K562 (cell line): ENCODE measurements around the gene CERCAM. TPM values are rescaled to one million over a fixed set of nuclear protein-coding genes. Genes with fewer than 3 reads are reported as not detected.

Experiments used
- ELF2 ChIP-seq: fragments of 250-450 bp; sonication (Bioruptor Pico); IDR thresholded peaks from 2 replicates; pipeline ENCODE4 v1.5.0; 2021; ENCODE audit warnings: mild to moderate bottlenecking
- ETV1 ChIP-seq: fragments of 450-650 bp; conservative IDR thresholded peaks from 2 replicates; pipeline ENCODE4 v1.6.1; 2016; ENCODE audit warnings: missing genetic modification characterization, control low read depth, low read depth, missing compliant biosample characterization
- HMG20A ChIP-seq: fragments of 450-650 bp; formaldehyde crosslinking; conservative IDR thresholded peaks from 2 replicates; pipeline ENCODE4 v1.4.0; 2020; ENCODE audit warnings: mild to moderate bottlenecking, mixed read lengths
- JUNB ChIP-seq: fragments of 450-650 bp; formaldehyde crosslinking; conservative IDR thresholded peaks from 2 replicates; pipeline ENCODE4 v1.4.0; 2020; ENCODE audit warnings: mild to moderate bottlenecking
- KDM1A ChIP-seq, 2 experiments: fragments of 450-650 bp; IDR thresholded peaks; 2 replicates each; pipeline ENCODE4 v1.6.1; 2016; ENCODE audit warnings: mild to moderate bottlenecking in 2 of 2
- MECOM ChIP-seq: fragments of 250-450 bp; sonication (Bioruptor Pico); IDR thresholded peaks from 2 replicates; pipeline ENCODE4 v1.8.0; 2022; ENCODE audit warnings: inconsistent platforms
- NCOA2 ChIP-seq, 2 experiments: fragments of 450-650 bp; IDR thresholded peaks; 2 replicates each; pipeline ENCODE4 v1.6.1; 2018; ENCODE audit warnings: mild to moderate bottlenecking in 2 of 2, moderate library complexity in 1 of 2; ENCODE audit not compliant: partially characterized antibody in 2 of 2
- RFX1 ChIP-seq: fragments of 450-650 bp; IDR thresholded peaks from 2 replicates; pipeline ENCODE4 v1.6.1; 2016; ENCODE audit warnings: mild to moderate bottlenecking, moderate library complexity
- SAFB ChIP-seq: fragments of 200-400 bp; formaldehyde crosslinking; IDR thresholded peaks from 2 replicates; pipeline ENCODE4 v1.6.1; 2017; ENCODE audit warnings: low read depth, low read length, borderline replicate concordance
- SMAD3 ChIP-seq: fragments of 450-650 bp; formaldehyde crosslinking; conservative IDR thresholded peaks from 2 replicates; pipeline ENCODE4 v1.4.0; 2020; ENCODE audit warnings: mild to moderate bottlenecking
- TRIM28 ChIP-seq: fragments of 450-650 bp; IDR thresholded peaks from 2 replicates; pipeline ENCODE4 v1.6.1; 2017
- XRCC4 ChIP-seq: IDR thresholded peaks from one replicate; pipeline ENCODE4 v1.6.1; 2011; ENCODE audit not compliant: insufficient read depth, insufficient read length; ENCODE audit errors: extremely low read depth
- ZNF174 ChIP-seq: fragments of 250-450 bp; sonication (Bioruptor Pico); IDR thresholded peaks from 2 replicates; pipeline ENCODE4 v1.4.0; 2020; ENCODE audit warnings: mild to moderate bottlenecking
- ZNF3 ChIP-seq: fragments of 250-450 bp; sonication (Bioruptor Pico); IDR thresholded peaks from 2 replicates; pipeline ENCODE4 v1.5.0; 2021; ENCODE audit warnings: mild to moderate bottlenecking, moderate library complexity
- ZNF444 ChIP-seq: fragments of 250-450 bp; sonication (Bioruptor Pico); IDR thresholded peaks from 2 replicates; pipeline ENCODE4 v1.4.0; 2020; ENCODE audit warnings: mild to moderate bottlenecking, moderate library complexity
- ZNF695 ChIP-seq: fragments of 450-650 bp; formaldehyde crosslinking; IDR thresholded peaks from 2 replicates; pipeline ENCODE4 v1.4.0; 2020; ENCODE audit warnings: mild to moderate bottlenecking, moderate library complexity
- polyA plus RNA-seq, 8 experiments: library from polyadenylated mRNA; depleted of rRNA in 4 of 8; stranded (reverse) in 5 of 8; unstranded in 3 of 8; fragments of >200 nt; fragmentation: Nextera tagmentation in 2 of 8; fragmentation: Illumina TruSeq in 1 of 8; extraction: Ambion mirVana in 2 of 8; extraction: Trizol in 1 of 8; gene quantifications; 2 replicates each; pipeline versions ENCODE4 v1.2.1 to v1.2.3, GENCODE V29; 2011 to 2014; ENCODE audit warnings: inconsistent platforms in 1 of 8, missing spikeins in 1 of 8
- total RNA-seq, 7 experiments: library from RNA; depleted of rRNA in 6 of 7; stranded (reverse); fragments of >200 nt in 6 of 7; fragmentation: Illumina TruSeq in 2 of 7; extraction: Trizol in 2 of 7; gene quantifications; 2 replicates each; pipeline versions ENCODE4 v1.2.1 to v1.2.3, GENCODE V29; 2011 to 2021; ENCODE audit warnings: low replicate concordance in 1 of 7
- TF ChIP-seq, protein P1 (sequence below), 2 experiments: fragments of 450-650 bp; IDR thresholded peaks; 2 replicates each; pipeline ENCODE4 v1.6.1; 2016; ENCODE audit warnings: mild to moderate bottlenecking in 2 of 2, borderline replicate concordance in 1 of 2, low read depth in 1 of 2, moderate library complexity in 1 of 2
- TF ChIP-seq, protein P2 (sequence below), 3 experiments: IDR thresholded peaks in 2 of 3; conservative IDR thresholded peaks in 1 of 3; 2 replicates each; pipeline ENCODE4 v1.5.1; 2011 to 2012; ENCODE audit warnings: low read length in 3 of 3, mild to moderate bottlenecking in 3 of 3, control low read depth in 2 of 3, improper control_type of control experiment in 1 of 3, inconsistent platforms in 1 of 3, low read depth in 1 of 3, mixed read lengths in 1 of 3, moderate library complexity in 1 of 3; ENCODE audit not compliant: insufficient read depth in 2 of 3

The CERCAM gene
- total and polyA plus RNA-seq, 9 of the 15 experiments (the other 6 are each of a cell fraction or from before 2014, with no cell fraction given): 0.75 to 24.0 (median 18.0) TPM

DNA sequence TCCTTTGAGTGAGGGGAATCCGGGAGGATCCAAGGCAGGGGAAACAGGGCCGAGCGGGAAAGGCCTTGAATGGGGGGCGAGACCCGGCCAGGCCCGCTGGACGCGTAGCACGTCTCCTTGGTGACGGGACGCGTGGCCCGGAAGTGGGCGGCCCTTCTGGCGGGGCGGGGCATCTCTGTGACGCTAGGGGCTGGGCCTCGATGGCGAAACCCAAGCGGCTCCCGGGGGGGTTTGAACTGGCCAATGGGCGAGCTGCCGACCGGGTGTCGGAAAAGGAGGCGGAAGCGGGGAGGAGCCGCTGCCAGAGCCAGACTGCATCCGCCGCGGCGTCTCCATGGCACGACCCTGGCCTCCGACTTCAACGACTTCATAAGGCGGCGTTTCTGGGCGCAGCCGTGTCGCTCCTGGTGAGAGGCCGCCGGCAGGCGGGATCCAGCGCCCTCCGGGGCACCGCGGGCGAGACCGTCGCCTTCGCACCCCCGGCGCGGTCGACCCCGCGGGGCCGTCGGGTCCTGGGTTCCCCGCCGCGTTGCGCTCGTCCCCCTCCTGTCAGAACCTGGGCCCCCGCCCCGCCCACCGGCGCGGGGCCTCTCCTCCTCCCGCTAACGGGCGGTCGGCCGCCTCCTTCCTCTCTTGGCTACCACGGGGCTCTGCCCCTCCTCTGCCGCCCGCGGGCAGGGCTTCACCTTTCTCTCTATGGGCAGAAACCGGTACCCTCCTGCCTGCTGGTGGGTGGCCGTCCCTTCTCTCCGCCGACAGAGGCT lies 35.4 kb downstream of the CERCAM start, which contains the start of gene ODF2 (continued):
- TF ChIP-seq ETV1 (tag) (peak; percentile 86), ZNF444 (CRISPR knock-in tag) (no peak), SAFB (no peak), ZNF3 (no peak), KDM1A (IDR thresholded peaks at IDR 0.05) (no peak), ELF2 (CRISPR knock-in tag) (peak; percentile 92), ZNF695 (CRISPR knock-in tag) (no peak), RFX1 (peak; percentile 96), MECOM (CRISPR knock-in tag) (no peak), HMG20A (CRISPR knock-in tag) (no peak), JUNB (CRISPR knock-in tag) (no peak), XRCC4 (no peak), ZNF174 (CRISPR knock-in tag) (no peak), TRIM28 (no peak), NCOA2 (IDR thresholded peaks at IDR 0.05; ENCODE audit: partially characterized antibody in 2 of 2) (no peak), SMAD3 (CRISPR knock-in tag) (no peak)
- TF ChIP-seq, protein P1, sequence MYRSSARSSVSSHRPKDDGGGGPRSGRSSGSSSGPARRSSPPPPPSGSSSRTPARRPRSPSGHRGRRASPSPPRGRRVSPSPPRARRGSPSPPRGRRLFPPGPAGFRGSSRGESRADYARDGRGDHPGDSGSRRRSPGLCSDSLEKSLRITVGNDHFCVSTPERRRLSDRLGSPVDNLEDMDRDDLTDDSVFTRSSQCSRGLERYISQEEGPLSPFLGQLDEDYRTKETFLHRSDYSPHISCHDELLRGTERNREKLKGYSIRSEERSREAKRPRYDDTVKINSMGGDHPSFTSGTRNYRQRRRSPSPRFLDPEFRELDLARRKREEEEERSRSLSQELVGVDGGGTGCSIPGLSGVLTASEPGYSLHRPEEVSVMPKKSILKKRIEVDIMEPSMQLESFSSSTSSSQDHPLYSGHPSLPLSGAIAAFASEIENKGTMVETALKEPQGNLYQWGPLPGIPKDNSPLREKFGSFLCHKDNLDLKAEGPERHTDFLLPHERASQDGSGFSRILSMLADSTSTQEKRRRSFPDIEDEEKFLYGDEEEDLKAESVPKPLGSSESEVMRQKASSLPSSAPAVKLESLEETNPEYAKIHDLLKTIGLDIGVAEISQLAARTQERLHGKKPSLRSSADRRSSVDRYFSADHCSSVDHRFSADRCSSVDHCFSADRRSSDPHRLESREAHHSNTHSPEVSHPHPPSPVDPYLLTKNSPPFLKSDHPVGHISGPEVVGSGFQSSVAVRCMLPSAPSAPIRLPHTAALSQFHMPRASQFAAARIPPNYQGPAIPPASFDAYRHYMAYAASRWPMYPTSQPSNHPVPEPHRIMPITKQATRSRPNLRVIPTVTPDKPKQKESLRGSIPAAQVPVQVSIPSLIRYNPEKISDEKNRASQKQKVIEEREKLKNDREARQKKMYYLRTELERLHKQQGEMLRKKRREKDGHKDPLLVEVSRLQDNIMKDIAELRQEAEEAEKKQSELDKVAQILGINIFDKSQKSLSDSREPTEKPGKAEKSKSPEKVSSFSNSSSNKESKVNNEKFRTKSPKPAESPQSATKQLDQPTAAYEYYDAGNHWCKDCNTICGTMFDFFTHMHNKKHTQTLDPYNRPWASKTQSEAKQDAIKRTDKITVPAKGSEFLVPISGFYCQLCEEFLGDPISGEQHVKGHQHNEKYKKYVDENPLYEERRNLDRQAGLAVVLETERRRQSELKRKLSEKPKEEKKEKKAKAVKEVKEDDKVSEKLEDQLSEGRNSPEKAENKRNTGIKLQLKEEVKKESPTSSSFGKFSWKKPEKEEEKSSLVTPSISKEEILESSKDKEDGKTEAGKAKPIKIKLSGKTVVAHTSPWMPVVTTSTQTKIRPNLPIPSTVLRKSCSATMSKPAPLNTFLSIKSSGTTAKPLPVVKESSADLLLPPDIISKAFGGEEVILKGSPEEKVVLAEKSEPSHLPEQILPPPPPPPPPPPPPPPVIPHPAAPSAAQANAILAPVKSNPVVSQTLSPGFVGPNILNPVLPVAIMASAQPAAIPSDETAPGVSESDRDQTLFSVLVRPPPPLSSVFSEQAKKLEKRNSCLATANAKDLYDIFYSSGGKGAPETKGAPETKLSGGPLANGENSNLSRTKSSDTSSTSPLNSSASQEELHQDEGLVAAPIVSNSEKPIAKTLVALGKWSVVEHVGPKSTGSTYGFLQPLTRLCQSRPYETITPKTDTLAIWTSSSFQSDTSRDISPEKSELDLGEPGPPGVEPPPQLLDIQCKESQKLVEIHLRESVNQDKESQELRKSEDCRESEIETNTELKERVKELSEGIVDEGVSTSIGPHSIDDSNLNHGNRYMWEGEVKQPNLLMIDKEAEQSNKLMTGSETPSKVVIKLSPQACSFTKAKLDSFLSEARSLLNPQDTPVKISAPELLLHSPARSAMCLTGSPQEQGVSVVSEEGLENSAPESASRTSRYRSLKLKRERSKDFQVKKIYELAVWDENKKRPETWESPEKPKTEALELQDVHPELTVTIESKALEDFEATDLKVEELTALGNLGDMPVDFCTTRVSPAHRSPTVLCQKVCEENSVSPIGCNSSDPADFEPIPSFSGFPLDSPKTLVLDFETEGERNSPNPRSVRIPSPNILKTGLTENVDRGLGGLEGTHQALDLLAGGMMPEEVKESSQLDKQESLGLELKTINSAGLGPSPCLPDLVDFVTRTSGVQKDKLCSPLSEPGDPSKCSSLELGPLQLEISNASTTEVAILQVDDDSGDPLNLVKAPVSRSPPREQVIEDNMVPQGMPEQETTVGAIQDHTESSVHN (IDR thresholded peaks at IDR 0.05; ENCODE audit: borderline replicate concordance in 1 of 2, low read depth in 1 of 2): no peak
- TF ChIP-seq, protein P2, sequence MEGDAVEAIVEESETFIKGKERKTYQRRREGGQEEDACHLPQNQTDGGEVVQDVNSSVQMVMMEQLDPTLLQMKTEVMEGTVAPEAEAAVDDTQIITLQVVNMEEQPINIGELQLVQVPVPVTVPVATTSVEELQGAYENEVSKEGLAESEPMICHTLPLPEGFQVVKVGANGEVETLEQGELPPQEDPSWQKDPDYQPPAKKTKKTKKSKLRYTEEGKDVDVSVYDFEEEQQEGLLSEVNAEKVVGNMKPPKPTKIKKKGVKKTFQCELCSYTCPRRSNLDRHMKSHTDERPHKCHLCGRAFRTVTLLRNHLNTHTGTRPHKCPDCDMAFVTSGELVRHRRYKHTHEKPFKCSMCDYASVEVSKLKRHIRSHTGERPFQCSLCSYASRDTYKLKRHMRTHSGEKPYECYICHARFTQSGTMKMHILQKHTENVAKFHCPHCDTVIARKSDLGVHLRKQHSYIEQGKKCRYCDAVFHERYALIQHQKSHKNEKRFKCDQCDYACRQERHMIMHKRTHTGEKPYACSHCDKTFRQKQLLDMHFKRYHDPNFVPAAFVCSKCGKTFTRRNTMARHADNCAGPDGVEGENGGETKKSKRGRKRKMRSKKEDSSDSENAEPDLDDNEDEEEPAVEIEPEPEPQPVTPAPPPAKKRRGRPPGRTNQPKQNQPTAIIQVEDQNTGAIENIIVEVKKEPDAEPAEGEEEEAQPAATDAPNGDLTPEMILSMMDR (IDR thresholded peaks at IDR 0.05 in 2 of 3, conservative IDR thresholded peaks at IDR 0.05 in 1 of 3; ENCODE audit: insufficient read depth in 2 of 3, low read depth in 1 of 3, low read length in 3 of 3): 0 out of 6 replicates have a peak, but pooled peaks of 1 of the 3 experiments have one; percentile 1
